NOMO-1 treated with DMSO at 0.1 percent for 48 hours (cell line): ENCODE data around the gene C11orf21.

Experiments
- DNase-seq: peaks from one replicate; lab custom pipeline; 2025; ENCODE audit not compliant: unreplicated experiment; lab: John Stamatoyannopoulos, UW

C11orf21 gene

GRCh38 chr11:2273311-2273710 is 28.4 kb downstream of the C11orf21 start:
- DNase-seq: no peak

GRCh38 chr11:2272946-2273280 is 28.8 kb downstream of the C11orf21 start:
- DNase-seq: no peak

DNA sequence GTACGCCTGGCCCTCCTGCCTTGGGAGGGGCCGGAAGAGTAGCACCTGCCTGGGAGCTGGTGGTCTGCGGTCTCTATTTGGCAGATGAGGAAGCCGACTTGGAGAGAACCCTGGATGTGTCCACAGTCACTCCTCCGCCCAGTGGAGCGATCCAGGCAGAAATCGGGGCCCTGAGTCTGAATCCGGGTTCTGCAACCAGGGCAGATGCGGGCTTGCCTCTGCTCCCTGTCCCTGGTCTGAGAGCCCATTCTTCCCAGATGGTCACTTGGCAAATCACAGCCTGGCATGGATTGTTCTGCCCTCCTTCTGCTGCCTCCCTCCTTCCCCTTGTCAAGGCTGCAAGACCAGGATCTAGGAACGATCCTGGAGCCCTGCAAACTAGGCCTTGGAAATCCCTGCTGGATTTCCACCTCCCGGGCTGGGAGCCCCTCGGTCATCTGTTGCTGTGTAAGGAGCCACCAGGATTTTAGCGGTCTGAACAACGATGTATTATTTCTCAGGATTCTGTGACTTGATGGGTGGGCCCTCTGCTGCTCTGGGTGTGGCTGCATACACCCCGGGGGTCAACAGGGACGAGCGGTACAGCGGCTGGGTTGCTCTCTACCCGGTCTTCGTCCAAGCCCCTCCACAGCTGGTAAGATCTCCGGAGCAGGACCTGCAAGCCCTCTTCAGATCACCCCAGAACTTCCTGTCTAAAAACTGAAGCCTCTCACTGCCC is 29.3 kb downstream of the C11orf21 start:
- no peak for DNase-seq

DNA sequence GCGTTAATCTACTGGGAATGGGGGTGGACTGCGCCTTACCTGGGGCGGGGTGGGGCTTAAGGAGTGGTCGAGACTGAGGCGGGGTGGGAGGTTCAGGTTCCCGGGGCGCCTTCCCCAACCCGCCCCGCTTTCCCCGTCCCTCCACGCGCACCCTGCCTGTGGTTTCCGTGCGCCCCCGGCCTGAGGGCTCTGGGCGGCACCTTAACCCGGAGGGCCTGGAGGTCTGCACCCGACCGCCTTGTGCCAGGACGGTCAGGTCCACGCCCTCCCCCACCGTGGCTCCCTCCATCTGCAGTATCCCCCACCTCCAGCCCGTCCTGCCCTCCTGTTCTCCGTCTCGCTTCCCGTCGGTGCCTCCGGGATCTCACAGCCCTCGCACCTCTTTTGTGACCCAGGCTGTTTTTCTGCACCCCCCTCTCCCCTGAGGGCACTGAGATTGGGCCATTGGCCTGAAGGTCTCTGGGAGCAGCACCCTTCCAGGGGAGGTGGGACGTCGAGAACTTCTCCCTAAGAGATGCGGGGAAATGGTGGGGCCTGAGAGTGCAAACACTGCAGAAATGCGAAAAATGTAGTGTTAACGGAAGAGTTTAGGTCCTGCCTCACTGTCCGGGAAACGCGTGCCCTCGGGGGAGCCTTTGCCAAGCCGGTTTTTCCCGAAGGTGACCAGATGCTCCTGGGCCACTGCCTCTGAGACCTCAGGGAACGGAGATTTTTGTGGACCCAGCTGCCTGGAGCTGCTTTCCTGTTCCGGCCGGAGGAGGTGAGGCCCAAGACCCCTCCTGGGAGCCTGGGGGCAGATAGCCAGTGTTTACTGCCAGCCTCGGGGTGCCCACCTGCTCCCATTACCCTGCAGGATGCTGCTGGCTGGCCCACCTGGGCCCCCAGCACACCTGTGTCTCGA is 30.1 kb downstream of the C11orf21 start:
- no peak for DNase-seq

DNA sequence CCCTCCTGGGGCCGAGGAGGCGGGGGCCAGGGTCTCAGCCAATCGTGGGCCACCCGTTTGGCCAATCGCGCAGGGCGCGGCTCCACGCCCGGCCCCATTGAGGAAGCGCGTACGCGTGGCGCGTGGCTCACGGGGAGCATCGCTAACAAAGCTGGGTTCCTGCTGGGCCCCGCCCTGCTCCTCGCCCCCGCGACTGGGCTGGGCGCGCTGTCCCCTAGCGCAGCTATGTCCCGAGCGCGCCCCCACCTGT is 30.7 kb downstream of the C11orf21 start:
- DNase-seq: peak; percentile 81

DNA sequence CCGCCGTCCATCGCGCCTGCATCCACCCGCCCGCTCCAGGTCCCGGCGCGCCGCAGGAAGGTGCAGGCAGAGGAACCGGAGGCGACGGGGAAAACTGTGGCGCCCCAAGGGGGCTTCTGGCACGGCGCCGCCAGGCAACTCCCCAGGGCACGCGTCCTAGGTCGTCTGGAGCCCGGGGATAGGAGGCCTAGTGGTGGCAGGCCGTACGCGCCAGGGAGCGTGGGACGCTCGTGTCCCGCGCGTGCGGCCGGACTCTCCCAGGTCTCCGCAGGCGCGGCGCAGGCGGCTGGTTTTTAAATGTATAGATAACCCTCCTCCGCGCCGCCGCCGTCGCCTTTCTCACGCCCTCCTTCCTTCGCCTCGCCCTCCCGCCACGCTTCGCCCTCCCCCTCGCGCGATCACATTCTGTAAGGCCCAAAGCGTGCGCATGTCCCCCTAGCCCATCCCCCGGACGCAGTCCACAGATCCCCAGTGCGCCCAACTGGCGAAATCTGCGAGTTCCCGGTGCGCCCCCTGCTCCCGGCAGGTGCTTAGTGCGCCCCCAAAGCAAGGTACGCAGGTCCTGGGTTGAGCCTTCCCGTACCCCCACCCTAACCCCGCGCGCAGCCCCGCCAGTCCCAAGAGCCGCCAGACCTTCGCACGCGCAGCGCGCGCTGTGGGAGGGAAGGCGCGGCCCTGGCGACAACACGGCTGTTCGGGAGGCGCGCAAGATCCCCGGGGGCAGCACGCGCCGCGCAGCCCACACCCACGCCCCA is 31.2 kb downstream of the C11orf21 start, which contains the start of gene ASCL2:
Gene ASCL2, minus strand, starts transcription at position 267 of the 755 bp plus-strand sequence. Its CDS starts 256 bp downstream, at position 11.
- peak; percentile 58 for DNase-seq

DNA sequence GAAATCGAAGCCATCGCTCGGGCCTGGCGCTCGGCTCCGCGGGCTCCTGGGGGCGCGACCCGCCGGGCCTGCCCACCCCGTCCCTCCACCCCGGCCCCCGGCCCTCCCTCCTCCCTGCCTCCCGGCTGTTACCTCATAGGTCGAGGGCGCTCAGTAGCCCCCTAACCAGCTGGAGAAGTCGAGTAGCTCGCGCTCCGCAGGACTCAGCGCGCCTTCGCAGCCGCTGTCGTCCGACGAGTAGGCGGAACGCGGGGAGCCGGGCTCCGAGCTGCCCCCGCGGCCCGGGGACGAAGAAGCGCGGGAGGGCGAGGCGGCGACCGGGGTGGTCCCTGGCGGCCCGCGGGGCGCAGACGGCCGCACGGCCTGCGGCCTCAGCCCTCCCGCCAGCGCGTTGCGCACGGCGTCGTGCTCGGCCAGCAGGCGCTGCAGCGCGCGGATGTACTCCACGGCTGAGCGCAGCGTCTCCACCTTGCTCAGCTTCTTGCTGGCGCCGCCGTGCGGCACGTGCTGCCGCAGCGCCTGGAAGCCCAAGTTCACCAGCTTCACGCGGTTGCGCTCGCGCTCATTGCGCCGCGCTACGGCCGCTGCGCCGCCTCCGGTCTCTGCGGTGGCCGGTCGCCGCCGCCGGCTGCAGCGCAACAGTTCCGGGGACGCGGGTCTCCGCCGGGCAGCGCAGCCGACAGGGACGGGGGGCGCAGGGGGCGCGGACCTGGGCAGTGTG is 32.0 kb downstream of the C11orf21 start:
- DNase-seq: peak; percentile 56

DNA sequence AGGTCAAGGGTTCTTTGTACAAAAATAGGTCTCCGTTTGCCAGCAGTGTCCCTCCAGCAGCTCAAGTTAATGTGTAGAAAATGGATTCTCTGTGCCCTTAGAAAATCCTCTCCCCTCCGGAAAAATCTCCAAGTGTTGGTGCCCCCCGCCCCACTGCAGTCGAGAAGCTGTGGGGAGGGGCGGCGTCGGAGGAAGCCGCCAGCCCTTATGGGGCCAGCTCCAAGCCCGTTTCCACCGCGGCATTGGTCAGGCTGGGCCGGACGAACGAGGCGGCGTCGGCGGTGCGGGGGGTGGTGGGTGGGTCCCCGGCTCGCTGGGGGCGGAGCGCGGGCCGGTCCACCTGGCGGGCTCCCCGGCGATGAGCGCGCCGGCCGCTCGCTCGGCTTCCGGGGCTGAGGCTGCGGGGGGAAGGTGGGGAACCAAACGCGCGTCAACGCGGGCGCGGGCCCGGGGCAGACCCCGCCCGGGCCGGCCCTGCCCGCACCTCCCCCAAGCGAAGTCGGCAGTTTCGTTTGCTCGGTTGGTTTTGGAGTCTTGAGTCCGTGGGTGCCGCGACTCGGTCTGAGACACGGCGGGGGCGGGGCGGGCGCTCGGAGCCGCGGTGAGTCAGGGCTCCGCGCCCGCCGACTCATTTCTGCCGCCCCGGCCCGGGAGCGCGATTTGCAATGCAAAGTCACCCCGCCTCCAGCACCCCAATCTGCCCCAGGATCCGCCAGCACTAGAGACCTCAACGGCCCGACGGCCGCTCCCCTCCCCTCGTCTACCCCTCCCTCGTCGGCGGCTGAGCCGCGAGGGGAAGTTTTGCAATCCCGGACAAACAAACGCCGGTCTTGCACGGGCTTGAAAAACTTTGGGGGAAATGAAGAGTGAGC is 32.8 kb downstream of the C11orf21 start:
- DNase-seq: peak; percentile 86

DNA sequence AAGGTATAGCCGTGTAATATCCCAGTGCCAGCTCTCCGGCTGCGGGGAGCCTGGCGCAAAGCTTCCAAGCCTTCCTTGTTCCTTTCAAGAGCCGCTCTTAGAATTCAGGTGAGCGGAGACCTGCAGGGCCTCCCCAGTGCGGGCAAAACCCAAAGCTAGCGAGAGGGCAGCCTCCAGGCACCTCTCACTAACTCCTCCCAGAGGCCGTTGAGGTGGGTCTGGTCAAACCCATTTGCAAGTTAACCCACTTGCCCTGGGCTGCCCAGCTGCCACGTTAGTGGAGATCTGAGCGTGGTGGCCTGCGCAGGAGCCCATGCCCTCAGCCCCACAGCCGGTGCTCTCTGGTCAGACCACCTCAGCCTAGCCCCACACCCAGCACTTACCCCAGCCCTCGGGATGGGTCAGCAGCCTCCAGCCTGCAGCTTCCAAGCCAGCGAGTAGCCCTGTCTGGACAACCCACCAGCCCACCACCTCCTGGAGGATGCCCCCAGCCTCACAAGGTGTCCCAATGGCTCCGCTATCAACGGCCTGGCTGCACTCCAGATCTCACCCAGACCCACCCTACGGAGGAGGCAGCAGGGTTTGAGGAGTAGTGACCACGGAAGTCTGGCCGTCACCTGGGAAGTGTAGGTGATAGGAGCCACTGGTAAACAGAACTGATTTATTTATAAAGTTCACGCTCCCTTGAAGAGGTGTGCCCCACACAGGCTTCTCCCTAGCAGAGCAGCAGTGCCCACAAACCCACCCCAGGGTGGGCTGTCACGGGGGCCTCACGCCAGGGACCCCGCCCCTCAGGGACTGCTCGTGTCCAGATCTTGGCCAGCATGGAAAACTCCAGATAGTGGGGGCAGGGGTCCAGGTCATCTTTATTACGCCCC is 33.6 kb downstream of the C11orf21 start:
- DNase-seq: no peak

- DNase-seq: no peak
Observed at GRCh38 chr11:2267306-2267850, 34.3 kb downstream of the C11orf21 start.

DNA sequence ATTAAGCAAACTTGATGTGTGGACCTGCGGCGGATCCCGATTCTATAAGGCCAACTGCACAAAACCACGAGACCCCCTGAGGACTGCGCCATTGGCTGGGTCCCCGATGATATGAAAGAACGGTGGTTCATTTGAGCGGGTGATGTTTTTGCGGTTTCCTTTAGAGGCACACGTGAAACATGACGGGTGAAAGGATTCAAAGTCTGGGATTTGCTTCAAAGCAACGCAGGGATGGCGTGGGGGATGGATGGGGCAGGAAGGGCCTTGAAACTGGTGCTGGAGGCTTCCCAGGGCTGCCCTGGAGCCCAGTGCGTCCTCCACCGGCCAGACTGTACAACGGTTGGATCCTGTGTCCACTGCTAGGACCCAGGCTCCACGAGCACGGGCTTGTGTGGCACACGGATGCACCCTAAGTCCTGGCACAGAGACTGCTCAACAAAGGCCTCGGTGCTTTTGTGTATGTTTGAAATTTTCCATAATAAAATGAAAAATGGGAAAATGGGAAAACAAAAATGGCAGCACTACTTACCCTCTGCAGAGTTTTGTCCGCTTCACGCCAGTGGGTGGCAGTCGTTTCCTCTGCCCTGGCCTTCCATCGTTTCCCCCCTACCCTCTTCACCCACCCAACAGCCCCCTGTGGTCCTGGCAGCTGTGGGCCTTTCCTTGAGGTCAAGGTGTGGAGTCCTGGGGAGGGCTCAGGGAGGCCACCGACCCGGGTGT is 35.0 kb downstream of the C11orf21 start:
- DNase-seq: no peak

- no peak for DNase-seq
Observed at GRCh38 chr11:2265854-2266585, 35.7 kb downstream of the C11orf21 start.

DNA sequence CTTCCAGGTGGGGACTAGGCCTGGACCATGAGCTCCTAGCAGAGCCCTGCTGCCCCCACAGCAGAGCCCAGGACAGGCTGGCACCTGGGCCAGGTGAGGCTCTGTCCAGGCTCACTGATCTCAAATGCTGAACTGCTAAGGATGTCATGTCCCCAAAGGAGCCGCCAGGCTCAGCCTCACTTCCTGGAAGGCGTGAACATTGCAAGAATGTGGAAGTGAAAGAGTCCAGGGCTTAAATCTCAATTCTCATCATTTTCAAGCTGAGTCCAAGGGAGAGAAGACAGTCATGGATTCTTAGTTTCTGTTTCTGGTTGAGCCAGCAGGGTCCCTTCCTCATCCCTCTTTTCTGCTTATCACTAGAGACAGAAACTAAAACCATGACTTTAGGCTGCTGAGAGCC is 36.3 kb downstream of the C11orf21 start:
- peak; percentile 94 for DNase-seq

GRCh38 chr11:2264366-2265053 is 37.2 kb downstream of the C11orf21 start:
- no peak for DNase-seq

GRCh38 chr11:2263724-2264360 is 37.9 kb downstream of the C11orf21 start:
- no peak for DNase-seq

DNA sequence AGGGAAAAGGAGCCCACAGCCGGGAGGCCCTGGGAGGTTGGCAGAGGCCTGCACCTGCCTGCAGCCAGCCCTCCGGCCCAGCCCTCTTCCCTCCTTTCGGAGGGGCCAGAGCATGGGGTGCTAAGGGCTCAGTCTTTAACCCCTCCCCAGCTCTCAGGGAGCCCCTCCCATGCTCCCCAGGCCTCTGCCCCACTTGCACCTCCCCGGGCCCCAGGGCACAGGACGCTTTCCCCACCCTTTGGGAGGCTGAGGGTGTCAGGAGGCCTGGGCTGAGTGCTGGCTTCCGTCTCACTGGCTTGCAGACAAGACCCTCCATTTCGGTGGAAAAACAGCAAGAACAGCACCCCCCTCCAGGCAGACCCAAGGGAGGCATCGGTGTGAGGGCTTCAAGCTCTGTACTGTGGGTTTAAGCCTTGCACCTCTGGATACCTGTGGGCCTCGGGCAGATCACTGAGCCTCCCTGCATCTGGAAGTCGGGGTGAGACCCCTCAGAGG is 38.6 kb downstream of the C11orf21 start:
- no peak for DNase-seq
